Measurements from ENCODE around the gene SH3BGRL3.
A peak's percentile ranks its signal among the peaks of the same experiment; 100 is the strongest.

DNA sequence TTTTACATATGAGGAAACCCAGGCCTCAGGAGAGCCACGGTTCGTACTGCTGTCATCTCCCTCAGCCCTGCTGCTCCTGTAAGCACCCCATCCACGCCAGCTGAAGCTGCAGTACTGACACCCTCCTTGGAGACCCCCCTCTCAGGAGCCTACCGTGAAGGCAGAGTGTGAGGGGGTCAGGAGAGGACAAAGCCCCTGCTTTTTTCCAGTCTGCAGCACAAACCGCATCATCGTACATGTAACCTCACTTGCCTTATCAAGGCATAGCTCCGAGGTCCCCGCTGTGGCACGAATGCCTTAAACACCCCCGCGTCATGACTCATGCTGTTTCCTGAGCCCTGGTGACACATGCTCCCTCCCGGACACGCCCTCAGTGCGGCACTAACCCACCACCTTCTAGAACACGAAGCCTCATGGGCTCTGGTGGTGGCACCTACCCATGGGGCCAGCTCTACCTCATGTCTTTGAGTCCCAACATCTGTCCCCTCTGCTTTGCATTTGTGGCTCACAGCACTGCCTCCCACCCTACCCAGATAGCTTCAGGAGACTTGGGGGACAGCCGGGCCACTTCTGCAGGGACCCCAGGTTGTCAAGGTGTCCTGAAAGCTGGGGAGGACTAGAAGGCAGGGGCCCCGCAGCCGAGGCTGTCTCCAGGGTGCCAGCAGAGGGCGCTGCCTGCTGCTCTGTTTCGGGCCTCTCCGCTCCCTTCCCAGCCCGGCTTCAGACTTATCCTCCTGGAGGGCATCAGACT lies 4.9 kb downstream of the SH3BGRL3 start:
- TF ChIP-seq POLR2A (IDR thresholded peaks at IDR 0.05), result no peak
- TF ChIP-seq, protein P1, sequence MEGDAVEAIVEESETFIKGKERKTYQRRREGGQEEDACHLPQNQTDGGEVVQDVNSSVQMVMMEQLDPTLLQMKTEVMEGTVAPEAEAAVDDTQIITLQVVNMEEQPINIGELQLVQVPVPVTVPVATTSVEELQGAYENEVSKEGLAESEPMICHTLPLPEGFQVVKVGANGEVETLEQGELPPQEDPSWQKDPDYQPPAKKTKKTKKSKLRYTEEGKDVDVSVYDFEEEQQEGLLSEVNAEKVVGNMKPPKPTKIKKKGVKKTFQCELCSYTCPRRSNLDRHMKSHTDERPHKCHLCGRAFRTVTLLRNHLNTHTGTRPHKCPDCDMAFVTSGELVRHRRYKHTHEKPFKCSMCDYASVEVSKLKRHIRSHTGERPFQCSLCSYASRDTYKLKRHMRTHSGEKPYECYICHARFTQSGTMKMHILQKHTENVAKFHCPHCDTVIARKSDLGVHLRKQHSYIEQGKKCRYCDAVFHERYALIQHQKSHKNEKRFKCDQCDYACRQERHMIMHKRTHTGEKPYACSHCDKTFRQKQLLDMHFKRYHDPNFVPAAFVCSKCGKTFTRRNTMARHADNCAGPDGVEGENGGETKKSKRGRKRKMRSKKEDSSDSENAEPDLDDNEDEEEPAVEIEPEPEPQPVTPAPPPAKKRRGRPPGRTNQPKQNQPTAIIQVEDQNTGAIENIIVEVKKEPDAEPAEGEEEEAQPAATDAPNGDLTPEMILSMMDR (IDR thresholded peaks at IDR 0.05), result peak; percentile 55 to 73 (median 68)
